ENCODE measurements around the gene SUN1.

GRCh38 chr7:921581-922333 is 89.5 kb downstream of the SUN1 start:
- TF ChIP-seq CTCF (conservative IDR thresholded peaks at IDR 0.05 in 1 of 2, IDR thresholded peaks at IDR 0.05 in 1 of 2; ENCODE audit: low read depth in 1 of 2, low read length in 2 of 2), result no peak
- TF ChIP-seq EZH2 (IDR thresholded peaks at IDR 0.05; ENCODE audit: low read length, missing control alignments), result no peak

Measured in fibroblast of lung (primary cell).